ENCODE results near the gene TCHHL1. TPM values are rescaled to one million over a fixed set of nuclear protein-coding genes. Genes with fewer than 3 reads are reported as not detected.

TCHHL1 gene
- polyA plus RNA-seq, 1 donor from 2014 or later = not detected

GRCh38 chr1:152107031-152107983, 18.4 kb upstream of the TCHHL1 start:
- Histone ChIP-seq H3K79me2 (replicated peaks; ENCODE audit: insufficient read depth, low read length) (no peaks in the 10 kb centered on the region), H3K4me3 (ENCODE audit: low read length) (no peak overlapping the region), H3K27ac (ENCODE audit: low read length) (no peak overlapping the region), H3K27me3 (ENCODE audit: insufficient read depth, low read depth, low read length) (peaks cover 37% of the 10 kb centered on the region), H3K9me3 (ENCODE audit: low read length) (peaks cover 37% of the 10 kb centered on the region), H3K9ac (ENCODE audit: low read length) (no peak overlapping the region), H2AFZ (ENCODE audit: low read depth, low read length) (no peak overlapping the region), H3K9me2 (ENCODE audit: insufficient read depth, low read length) (no peaks in the 10 kb centered on the region), H4K20me1 (ENCODE audit: insufficient read depth) (no peaks in the 10 kb centered on the region), H3K36me3 (ENCODE audit: insufficient read depth, low read length) (no peaks in the 10 kb centered on the region), H3K4me2 (ENCODE audit: low read length) (no peak overlapping the region), H3F3A (ENCODE audit: insufficient read depth, low read length, poor library complexity, severe bottlenecking) (no peaks in the 10 kb centered on the region)
- TF ChIP-seq RAD21 (conservative IDR thresholded peaks at IDR 0.05) = no peak
- no peak for TF ChIP-seq SMC3 (conservative IDR thresholded peaks at IDR 0.05; ENCODE audit: poor library complexity)

GRCh38 chr1:152104854-152105253, 16.0 kb upstream of the TCHHL1 start:
- Histone ChIP-seq H3F3A (ENCODE audit: insufficient read depth, low read length, poor library complexity, severe bottlenecking) (no peaks in the 10 kb centered on the region), H3K36me3 (ENCODE audit: insufficient read depth, low read length) (no peaks in the 10 kb centered on the region), H3K4me2 (ENCODE audit: low read length) (no peak overlapping the region), H2AFZ (ENCODE audit: low read depth, low read length) (no peak overlapping the region), H3K9ac (ENCODE audit: low read length) (no peak overlapping the region), H3K27ac (ENCODE audit: low read length) (no peak overlapping the region), H3K9me3 (ENCODE audit: low read length) (peaks cover 32% of the 10 kb centered on the region), H4K20me1 (ENCODE audit: insufficient read depth) (no peaks in the 10 kb centered on the region), H3K79me2 (replicated peaks; ENCODE audit: insufficient read depth, low read length) (no peaks in the 10 kb centered on the region), H3K9me2 (ENCODE audit: insufficient read depth, low read length) (no peaks in the 10 kb centered on the region), H3K27me3 (ENCODE audit: insufficient read depth, low read depth, low read length) (peaks cover 23% of the 10 kb centered on the region), H3K4me3 (ENCODE audit: low read length) (no peak overlapping the region)
- TF ChIP-seq TAF1 (IDR thresholded peaks at IDR 0.05; ENCODE audit: low read depth) (no peak), SMC3 (conservative IDR thresholded peaks at IDR 0.05; ENCODE audit: poor library complexity) (no peak), CTCF (IDR thresholded peaks at IDR 0.05; ENCODE audit: poor library complexity, severe bottlenecking) (no peak), EZH2 (IDR thresholded peaks at IDR 0.05; ENCODE audit: borderline replicate concordance, insufficient read depth, low read length, poor library complexity, severe bottlenecking) (no peak), REST (IDR thresholded peaks at IDR 0.05; ENCODE audit: borderline replicate concordance) (no peak), RAD21 (conservative IDR thresholded peaks at IDR 0.05) (no peak), POLR2AphosphoS5 (IDR thresholded peaks at IDR 0.05) (no peak), EP300 (conservative IDR thresholded peaks at IDR 0.05; ENCODE audit: poor library complexity, severe bottlenecking) (no peak), MXI1 (conservative IDR thresholded peaks at IDR 0.05; ENCODE audit: poor library complexity, severe bottlenecking) (no peak)

All from neural cell (in vitro differentiated cells).